Ovary (tissue), 9 donors: ENCODE measurements around the gene RNF224. TPM values are rescaled to one million over a fixed set of nuclear protein-coding genes. Genes with fewer than 3 reads are reported as not detected.

Experiments used
- DNase-seq, 5 donors: peaks; one replicate each; pipeline ENCODE4 v3.0.0-alpha.2; 2019 to 2020
- H3K27ac ChIP-seq, 2 donors: fragments of 200-600 bp; one replicate each; pipeline versions ENCODE4 v1.5.1 to v1.8.0; 2019 to 2022
- H3K27me3 ChIP-seq: fragments of 200-600 bp; one replicate; pipeline ENCODE4 v1.8.0; 2022
- H3K36me3 ChIP-seq: fragments of 200-600 bp; sonication (generic); one replicate; pipeline ENCODE4 v1.5.1; 2019
- H3K4me1 ChIP-seq: one replicate; pipeline ENCODE4 v1.8.1; 2013; ENCODE audit warnings: mild to moderate bottlenecking, moderate library complexity; ENCODE audit not compliant: insufficient read depth
- H3K4me3 ChIP-seq: fragments of 200-600 bp; sonication (generic); one replicate; pipeline ENCODE4 v1.5.1; 2017
- H3K9me3 ChIP-seq, 2 donors: fragments of 200-600 bp in 1 of 2; sonication (generic) in 1 of 2; one replicate each; pipeline versions ENCODE4 v1.5.1 to v1.8.1; 2013 to 2019; ENCODE audit warnings: mild to moderate bottlenecking in 1 of 2, moderate library complexity in 1 of 2
- EP300 ChIP-seq: sonication (generic); formaldehyde crosslinking; IDR thresholded peaks from one replicate; pipeline ENCODE4 v1.6.1; 2017; ENCODE audit warnings: antibody characterized with exemption
- POLR2A ChIP-seq: fragments of 450-650 bp; IDR thresholded peaks from one replicate; pipeline ENCODE4 v1.6.1; 2017; ENCODE audit warnings: antibody characterized with exemption, mild to moderate bottlenecking, moderate library complexity
- WGBS, 3 donors: extraction: QIAGEN DNeasy Blood & Tissue Kit in 1 of 3; methylation state at CpG; one replicate each; pipeline versions ENCODE4 v1.1.5 to v1.1.7; 2013 to 2017; 5-methylcytosine and 5-hydroxymethylcytosine counted together
- intact Hi-C, 4 donors: fragments of 100-400 bp; cut with DNase I; formaldehyde crosslinking; loops; one replicate each; pipeline versions ENCODE4 v1.11.0 to v1.15.1; 2022 to 2023
- polyA plus RNA-seq, 2 donors: library from polyadenylated mRNA; stranded (reverse); fragments of 200-250 nt in 1 of 2; fragments of 350-450 nt in 1 of 2; fragmentation: Illumina TruSeq in 1 of 2; extraction: RNeasy Lipid Tissue Mini Kit (QIAGEN cat#74804) in 1 of 2; gene quantifications; one replicate each; pipeline ENCODE4 v1.2.3, GENCODE V29; 2013 to 2014
- total RNA-seq, 7 donors: library from RNA; depleted of rRNA in 2 of 7; stranded (reverse); fragments of >200 nt in 2 of 7; fragmentation: NEBNext Ultra II Directional in 3 of 7; extraction: Animal tissue kit (Norgen Biotek cat#: 25700) in 3 of 7; gene quantifications; one replicate each; pipeline versions ENCODE4 v1.1.0 to v1.2.4, GENCODE V29; 2016 to 2023
- TF ChIP-seq, protein P1 (sequence below), 3 donors: fragments of 450-650 bp in 2 of 3; fragments of 200-600 bp in 1 of 3; IDR thresholded peaks; one replicate each; pipeline versions ENCODE4 v1.5.1 to v1.8.0; 2016 to 2022; ENCODE audit warnings: antibody characterized with exemption in 3 of 3, mild to moderate bottlenecking in 1 of 3
- donor health status: DM: no; HTN: no; CAD: no; lungs with moderate emphysema.
- donor health status: DM: no; HTN: no; CAD: no.
- donor health status: Bipolar disorder and iron deficiency.
- donor health status: DM: yes; HTN: yes; CAD: no.
- donor health status: DM: no; HTN: no; CAD: no.
- donor health status: DM: yes; HTN: yes; CAD: no.

RNF224 gene
- total and polyA plus RNA-seq, 9 donors = 0.92 TPM; not detected in 8

GRCh38 chr9:137233143-137233980 is 6.1 kb downstream of the RNF224 start:
- no peak overlapping the region for H3K4me3 ChIP-seq
- peaks cover 11% of the 10 kb centered on the region for H3K4me1 ChIP-seq
- H3K9me3 ChIP-seq = no peaks in the 10 kb centered on the region
- H3K27ac ChIP-seq = no peak overlapping the region
- H3K36me3 ChIP-seq = no peaks in the 10 kb centered on the region
- peaks cover 8% of the 10 kb centered on the region for H3K27me3 ChIP-seq
- WGBS, 3 donors = 45 to 63% (median 52%) methylated on average over 34 to 40 of the region's 40 CpGs
- DNase-seq = no peak
- TF ChIP-seq POLR2A = no peak
- TF ChIP-seq EP300 = no peak
- TF ChIP-seq, protein P1, sequence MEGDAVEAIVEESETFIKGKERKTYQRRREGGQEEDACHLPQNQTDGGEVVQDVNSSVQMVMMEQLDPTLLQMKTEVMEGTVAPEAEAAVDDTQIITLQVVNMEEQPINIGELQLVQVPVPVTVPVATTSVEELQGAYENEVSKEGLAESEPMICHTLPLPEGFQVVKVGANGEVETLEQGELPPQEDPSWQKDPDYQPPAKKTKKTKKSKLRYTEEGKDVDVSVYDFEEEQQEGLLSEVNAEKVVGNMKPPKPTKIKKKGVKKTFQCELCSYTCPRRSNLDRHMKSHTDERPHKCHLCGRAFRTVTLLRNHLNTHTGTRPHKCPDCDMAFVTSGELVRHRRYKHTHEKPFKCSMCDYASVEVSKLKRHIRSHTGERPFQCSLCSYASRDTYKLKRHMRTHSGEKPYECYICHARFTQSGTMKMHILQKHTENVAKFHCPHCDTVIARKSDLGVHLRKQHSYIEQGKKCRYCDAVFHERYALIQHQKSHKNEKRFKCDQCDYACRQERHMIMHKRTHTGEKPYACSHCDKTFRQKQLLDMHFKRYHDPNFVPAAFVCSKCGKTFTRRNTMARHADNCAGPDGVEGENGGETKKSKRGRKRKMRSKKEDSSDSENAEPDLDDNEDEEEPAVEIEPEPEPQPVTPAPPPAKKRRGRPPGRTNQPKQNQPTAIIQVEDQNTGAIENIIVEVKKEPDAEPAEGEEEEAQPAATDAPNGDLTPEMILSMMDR (IDR thresholded peaks at IDR 0.05) = no peak
- intact Hi-C loops = loop anchor here in 1 of 4 donors (10.0 kb wide), 1 partner anchor 119 kb away; the partner anchor contains the start of gene DPP7

- H3K36me3 ChIP-seq = no peaks in the 10 kb centered on the region
- H3K4me1 ChIP-seq = peaks cover 11% of the 10 kb centered on the region
- H3K4me3 ChIP-seq = no peak overlapping the region
- TF ChIP-seq, protein P1 (IDR thresholded peaks at IDR 0.05) = no peak
- TF ChIP-seq POLR2A (no peak), EP300 (no peak)
- peaks cover 5% of the 10 kb centered on the region for H3K27me3 ChIP-seq
- no peaks in the 10 kb centered on the region for H3K9me3 ChIP-seq
- 21 to 31% (median 30%) methylated on average over 21 to 40 of the region's 40 CpGs for WGBS, 3 donors
- no peak for DNase-seq
- intact Hi-C loops = loop anchor here in 1 of 4 donors (10.0 kb wide), 1 partner anchor 119 kb away; the partner anchor contains the start of gene DPP7
- H3K27ac ChIP-seq = no peak overlapping the region
Measured at GRCh38 chr9:137234055-137234697, 6.9 kb downstream of the RNF224 start.

DNA sequence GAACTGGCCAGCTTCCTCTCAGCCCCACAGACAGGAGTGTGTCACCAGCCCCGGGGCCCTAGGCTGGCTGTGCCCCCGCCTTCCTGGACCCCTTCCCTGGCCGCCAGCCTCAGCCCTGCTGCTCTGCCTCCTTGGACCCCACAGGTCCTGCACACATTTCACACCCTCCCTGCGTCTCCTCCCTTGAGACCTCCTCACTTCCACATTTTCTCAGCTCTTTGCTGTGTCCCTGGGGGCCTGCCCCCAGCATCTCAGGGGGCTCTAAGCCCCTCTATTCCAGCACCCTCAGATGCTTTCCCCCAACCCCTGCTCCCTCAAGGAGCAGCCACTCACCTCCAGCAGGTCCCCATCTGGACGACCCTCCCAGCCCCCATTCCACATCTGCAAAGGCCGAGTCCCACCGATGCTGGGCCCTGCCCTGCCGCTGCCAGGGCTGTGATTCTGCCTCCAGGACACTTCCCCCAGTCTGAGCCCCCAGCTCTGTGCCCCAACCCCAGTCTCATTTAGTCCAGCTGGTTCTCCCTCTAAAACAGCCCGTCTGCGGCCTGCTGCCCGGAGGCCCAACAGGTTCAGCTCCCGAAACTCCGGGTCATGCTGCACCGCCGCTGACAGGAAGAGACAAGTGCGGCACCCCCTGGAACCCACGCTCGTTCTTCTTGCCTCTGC is 7.6 kb downstream of the RNF224 start:
- Histone ChIP-seq H3K4me3 (no peak overlapping the region), H3K27ac (no peak overlapping the region), H3K9me3 (no peaks in the 10 kb centered on the region), H3K36me3 (no peaks in the 10 kb centered on the region), H3K4me1 (peaks cover 11% of the 10 kb centered on the region), H3K27me3 (peaks cover 5% of the 10 kb centered on the region)
- intact Hi-C loops = loop anchor here in 1 of 4 donors (10.0 kb wide), 1 partner anchor 120 kb away; the partner anchor contains the start of gene DPP7
- 53 to 66% (median 60%) methylated on average over 17 to 18 of the region's 18 CpGs for WGBS, 3 donors
- TF ChIP-seq EP300 (no peak), POLR2A (no peak)
- TF ChIP-seq, protein P1 (IDR thresholded peaks at IDR 0.05) = no peak
- no peak for DNase-seq
